Medulla oblongata (tissue), 1 donor: ENCODE measurements around the gene CPLANE2.
"Not testable (repeated sequence)": the region's sequence is repeated elsewhere in the genome, so short reads cannot be mapped to it uniquely, and the experiment has no call there.

ENCODE experiments used
- DNase-seq: peaks from one replicate; pipeline ENCODE4 v3.0.0-alpha.2; 2015; ENCODE audit errors: extremely low spot score

Gene CPLANE2

DNA sequence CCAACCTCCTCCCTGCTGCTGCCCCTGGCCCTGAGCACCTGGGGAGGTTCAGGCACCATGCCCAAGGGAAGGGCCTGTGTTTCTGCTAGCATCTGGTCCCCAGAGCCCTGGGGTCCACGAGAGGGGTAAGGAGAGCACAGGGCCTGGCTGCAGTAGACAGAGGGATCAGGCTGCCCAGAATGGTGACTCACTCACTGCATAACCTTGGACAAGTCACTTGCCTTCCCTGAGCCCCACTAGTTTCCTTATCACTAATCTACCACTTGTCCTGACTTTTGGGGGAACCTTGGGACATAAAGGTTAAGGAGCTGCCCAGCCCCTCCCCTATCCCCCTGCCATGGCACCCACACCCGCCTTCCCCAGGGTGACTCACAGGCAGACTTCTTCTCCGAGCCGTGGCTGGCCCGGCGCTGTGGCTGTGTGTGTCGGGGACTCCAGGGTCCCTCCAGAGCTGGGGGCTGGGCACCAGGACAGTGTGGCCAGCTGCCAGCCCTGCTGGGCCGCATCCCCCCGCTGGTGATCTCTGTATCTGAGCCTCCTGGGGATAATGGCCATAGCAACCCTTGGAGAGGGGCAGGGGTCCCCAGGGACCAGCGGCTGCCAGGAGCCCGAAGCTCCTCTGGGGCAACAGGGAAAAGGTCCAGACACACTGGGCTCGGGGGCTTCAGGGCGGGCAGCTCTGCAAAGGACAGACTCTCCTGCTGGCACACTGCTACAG is 28.6 kb downstream of the CPLANE2 start:
- no peak for DNase-seq

DNA sequence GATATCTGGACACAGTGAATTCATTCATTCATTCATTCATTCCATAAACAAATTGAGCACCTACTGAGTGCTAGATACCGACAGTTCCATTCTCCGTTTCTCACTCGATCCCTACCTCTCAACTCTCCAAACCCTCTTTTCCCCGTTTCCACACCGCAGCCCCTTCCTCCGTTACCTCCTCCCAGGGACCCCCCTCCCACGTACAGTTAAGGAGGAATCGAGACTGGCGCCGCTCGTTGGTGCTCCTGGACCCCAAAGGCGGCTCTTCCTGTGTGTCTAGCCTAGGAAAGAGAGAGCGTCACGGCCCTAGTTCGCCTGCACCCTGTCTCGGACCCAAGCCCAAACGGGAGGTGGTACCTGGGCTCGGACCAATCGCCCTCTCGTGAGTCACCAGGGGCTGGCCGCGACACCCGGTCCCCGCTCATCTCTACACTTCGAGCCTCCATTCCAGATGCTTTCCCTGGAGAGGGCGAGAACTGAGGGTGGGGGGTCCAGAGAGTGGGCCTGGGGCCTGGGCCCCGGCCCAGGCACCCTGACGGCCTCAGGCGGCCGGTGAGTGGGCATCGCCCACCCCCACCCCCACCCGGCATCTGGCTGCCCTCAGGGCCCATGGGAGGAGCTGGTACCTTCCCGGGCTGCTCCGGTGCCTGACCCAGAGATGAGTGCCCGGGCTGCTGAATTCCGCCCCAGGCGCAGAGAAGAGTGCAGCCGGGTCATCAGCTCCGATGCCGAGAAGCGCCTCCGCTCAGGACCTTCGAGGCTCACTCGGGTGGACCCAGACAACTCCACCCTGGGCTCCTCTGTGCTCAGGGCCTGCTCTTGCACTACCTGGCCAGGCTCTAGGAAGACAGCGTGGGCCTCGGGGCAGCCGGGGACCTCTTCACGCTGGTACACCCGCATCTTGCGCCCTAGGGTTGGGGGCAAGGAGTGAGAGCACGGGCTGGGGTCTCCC is 29.4 kb downstream of the CPLANE2 start:
- no peak for DNase-seq

DNA sequence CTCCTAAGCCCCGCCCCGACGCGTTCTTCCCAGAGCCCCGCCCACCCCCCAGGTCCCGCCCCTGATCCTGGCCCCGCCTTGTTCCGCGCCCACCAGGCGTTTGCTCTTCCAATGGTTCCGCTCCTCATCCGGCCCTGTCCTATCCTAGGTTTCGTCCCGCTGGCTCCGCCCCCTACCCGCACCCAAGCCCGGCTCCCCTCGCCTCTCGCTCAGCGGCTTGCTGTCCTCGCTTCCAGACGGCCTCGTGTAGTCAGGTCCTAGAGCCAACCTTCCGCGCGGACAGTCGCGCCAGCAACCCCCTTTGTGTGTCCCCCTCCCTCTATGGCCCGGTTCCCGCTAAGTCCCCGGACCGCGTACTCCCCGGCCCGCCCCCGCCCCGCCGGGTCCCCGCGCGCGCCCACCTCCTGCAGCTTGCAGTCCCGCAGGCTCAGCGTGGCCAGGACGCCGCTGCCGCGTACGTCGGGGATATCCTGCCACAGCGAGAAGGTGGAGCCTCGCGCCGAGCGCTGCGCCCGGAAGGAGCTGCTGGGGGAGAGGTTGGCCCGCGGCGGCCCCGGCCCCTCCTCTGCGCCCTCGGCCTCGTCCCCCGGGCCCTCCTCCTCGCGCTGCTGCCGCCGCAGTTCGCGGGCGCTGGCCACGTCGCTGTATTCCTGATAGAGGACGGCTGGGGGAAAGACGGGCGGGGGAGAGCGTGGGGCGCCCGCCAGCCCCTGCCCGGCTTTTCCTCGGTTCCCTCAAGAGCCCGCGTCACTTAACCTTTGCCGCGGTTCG is 30.3 kb downstream of the CPLANE2 start:
- peak; percentile 93 for DNase-seq

DNA sequence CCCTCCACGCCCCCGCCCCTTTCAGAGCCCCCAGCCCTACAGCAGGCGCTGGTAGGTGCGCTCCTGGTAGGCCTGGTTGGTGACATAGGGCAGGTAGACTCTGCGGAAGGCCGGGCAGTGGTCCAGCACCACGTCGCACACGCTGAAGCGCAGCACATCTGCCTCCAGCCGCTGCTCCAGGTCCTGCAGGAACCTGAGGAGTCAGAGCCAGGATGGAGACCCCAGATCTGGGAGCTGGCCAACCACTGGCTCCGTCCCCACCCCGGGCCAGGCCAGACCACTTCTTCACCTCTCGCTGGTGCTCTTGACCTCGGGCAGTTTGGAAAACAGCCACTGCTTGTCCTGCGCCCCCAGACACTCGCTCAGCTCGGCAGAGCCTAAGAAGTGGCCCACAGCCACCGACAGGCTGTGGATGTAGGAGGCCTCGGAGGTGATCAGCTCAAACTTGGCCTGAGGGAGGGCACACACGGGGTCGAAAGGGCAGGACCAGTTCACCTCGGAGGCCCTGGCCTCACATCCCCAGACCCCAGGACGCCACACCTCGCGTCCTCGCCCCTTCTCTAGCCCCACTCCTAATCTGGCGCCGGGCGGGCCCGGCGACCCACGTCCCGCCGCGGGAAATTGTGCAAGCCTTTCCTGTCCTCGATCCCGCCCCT is 31.0 kb downstream of the CPLANE2 start:
- no peak for DNase-seq

DNA sequence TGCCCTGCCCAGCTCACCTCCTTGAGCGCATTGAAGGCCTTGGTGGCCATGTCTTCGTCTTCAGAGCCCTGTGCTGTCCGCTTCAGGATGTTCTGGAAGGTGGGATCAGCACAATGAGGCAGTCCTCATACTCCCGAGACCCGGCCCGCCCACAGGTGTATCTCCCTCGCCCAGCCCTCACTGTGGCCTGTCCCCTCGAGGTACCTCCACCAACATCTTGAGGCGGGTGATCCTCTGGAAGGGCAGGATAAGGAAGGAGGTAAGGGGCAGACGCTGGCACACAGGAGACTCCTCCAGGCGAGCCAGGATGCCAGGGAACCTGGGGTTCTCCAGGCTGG is 31.7 kb downstream of the CPLANE2 start:
- DNase-seq, result no peak

DNA sequence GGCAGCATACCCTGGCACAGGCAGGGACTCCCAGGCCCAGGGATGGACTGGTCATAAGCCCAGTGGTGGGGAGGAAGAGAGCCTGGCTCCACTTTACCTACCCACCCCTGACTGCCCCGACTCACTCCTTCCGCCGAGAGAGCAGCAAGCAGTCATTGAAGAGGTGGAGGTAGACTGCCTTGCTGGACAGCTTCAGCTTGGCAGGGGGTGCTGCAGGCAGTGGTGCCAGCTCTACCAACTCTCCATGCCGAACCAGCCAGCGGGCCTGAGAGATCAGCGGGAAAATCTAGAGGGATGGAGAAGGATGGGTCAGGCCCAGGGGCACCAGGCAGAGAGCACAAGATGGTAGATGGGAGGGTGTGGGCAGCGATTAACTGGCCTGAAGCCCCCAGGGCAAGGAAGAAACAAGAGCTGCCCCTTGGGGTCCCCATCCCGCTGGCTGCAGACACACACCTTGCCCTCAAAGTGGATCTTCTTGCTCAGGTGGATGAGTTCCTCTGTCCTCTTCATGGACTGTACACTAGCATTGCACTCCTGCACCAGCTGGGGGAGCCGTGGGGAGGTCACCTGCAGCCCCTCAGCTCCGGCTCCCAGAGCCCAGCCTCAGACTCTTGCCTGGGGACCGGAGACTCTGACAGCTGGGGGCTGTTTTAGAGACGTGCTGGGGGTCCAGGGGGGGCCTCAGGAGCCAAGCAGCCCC is 32.2 kb downstream of the CPLANE2 start:
- no peak for DNase-seq

DNA sequence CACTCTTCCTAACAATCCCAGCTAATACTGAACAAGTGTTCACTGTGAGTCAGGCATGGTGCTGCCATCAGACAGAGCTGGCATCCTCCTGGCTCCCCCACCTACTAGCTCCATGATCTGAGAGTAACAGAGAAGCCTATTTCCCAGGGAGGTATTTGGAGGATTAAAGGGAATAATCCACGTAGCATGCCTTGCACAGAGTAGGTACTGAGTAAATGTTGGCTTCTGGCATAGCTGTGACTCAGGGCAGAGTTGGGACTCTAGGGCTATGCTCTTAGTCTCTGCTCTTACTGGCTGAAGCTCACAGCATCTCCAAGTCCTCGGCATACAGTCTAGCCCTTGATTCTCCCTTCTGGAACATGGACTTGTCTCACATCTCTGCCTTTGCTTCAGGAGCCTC is 32.8 kb downstream of the CPLANE2 start:
- DNase-seq, result no peak

DNA sequence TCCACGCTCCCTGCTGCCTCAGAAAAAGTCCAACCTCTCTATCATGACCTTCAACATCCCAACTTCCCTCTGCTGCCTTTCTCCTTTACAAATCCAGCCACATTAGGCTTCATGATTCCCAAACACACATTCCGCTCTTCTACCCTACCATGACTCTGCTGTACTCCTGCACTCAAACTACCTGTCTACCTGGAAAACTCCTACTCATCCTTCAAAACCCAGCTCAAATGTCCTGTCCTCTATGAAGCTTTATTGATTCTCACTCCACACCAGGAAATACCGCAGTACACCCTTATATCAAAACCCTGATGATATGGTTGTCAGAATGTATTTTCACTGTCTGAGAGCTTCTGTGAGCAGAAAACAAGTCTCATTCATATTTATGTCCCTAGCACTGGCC is 33.4 kb downstream of the CPLANE2 start:
- no peak for DNase-seq

DNA sequence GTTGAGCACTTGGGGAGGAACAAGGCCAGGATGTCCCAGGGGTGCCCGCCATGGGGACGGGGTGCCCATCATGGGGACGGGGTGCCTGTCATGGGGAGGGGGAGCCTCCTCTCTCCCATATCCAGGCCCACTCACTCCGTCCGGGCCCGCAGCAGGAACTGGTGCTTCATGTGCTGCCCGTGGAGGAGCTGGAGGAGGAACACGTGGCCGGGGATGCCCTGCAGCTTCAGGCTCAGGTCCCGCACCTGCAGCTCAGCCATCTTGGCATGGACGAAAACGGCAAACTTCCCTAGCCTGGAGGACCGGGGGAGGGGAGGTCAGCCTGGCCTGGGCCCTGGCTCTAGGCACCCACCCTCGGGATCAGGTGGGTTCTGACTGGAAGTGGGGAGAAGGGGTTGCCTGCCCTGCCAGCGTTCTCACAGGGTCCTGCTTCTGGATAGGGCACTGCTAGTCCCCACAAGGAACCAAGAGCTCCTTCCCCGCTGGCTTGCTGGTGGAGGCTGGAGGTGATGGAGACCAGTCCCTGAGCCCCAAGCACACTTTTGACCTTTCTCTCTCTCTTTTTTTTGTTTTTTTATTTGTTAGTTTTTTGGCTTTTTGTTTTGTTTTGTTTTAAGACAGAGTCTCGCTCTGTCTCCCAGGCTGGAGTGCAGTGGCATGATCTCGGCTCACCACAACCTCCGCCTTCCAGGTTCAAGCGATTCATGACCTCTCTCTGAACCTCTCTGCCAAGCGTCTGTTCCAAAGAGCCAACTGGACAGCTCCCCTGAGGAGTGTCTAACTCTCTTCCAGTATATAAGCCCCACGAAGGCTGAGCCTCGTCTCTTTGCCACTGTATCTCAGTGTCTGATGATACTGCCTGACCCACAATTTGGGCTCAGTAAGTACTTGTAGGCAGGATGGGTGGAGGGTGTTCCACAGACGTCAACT is 34.4 kb downstream of the CPLANE2 start:
- no peak for DNase-seq

DNA sequence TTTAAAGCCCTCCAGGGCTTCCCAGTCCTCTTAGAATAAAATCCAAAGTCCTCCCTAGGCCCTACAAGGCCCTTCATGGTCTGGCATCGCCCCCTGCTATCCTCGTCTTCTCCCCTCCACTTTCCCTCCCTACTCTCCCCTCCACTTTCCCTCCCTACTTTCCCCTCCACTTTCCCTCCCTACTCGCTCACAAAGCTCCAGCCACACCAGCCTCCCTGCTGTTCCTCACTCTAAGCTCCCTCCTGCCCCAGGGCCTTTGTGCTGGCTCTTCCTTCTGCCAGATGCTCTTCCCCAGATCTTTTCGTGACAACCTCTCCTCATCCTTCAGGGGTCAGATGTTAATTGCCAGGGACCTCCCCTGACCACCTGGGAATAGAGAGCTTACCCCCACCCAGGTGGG is 37.3 kb downstream of the CPLANE2 start:
- DNase-seq, result no peak

DNA sequence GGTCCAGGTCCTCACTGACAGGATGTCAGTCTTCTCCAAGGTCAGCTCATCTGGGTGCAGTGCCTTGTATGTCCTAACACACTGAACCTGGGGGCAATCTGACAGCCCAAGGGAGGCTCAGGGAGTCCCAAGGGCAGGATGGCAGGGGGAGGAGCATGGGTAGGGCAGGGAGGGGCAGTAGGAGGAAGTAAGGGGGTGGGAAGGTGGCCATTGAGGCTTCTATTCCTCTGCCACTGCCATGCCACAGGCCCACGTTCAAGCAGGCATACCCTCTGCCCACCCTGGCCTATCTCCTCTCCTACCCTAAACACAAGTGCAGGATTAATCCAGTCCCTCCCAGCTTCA is 37.9 kb downstream of the CPLANE2 start:
- DNase-seq, result no peak

DNA sequence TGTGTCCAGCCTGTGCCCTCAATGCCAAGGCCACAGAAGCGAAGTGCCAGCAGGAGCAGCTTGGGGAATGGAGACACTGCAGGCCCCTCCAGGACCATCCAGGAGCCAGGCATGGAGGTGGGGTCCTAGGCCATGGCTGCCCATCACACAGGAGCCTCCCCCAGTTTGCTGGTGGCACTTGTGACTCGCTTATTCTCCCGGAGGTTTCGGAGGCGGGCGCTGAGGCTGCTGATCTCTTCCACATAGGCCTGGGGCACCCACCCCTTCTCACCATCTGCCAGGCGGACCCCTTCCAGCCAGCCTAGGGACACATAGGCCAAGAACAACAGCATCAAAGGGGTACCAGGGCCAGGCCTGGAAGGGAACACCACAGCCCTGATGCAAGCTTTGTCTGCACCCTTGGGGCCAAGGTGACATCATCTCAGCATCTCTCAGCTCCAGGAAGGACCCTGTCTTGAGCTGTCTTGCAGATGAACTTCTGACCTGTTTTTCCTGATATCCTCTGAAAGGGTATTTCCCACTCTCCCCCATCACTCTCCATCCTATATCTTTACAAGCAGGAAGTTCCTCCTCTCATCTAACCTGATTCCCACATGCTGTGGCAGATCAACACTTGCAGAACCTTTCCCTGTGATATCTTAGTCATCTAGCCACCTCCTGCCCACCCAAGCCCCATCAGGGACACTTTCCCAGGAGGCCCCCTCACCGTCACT is 38.4 kb downstream of the CPLANE2 start:
- no peak for DNase-seq

DNA sequence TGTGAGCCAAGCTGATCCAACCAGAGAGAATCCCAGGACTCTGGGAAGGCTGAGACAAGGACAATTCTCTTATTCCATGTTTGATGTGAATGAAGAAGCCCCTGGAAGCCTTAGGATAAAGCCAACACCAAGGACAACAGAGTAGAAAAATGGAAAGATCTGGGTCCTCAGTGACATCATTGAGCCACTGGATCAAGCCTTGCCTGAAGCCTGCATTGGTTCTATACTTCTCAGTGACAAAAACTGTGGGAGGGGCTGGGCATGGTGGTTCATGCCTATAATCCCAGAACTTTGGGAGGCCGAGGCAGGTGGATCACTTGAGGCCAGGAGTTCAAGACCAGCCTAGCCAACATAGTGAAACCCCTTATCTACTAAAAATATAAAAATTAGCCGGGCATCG is 40.1 kb downstream of the CPLANE2 start:
- no peak for DNase-seq

DNA sequence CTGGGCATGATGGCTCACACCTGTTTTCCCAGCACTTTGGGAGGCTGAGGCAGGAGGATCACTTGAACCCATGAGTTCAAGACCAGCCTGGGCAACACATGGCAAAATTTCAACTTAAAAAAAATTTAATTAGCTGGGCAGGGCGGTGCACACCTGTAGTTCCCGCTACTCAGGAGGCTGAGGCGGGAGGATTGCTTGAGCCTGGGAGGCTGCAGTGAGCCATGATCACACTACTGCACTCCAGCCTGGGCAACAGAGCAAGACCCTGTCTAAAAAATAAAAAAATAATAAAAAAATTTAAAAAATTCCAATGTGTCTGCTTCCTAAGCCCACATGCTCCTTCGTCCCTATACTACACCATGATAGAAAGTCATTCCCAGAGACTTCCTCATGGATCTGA is 40.8 kb downstream of the CPLANE2 start:
- not testable (repeated sequence) for DNase-seq

DNA sequence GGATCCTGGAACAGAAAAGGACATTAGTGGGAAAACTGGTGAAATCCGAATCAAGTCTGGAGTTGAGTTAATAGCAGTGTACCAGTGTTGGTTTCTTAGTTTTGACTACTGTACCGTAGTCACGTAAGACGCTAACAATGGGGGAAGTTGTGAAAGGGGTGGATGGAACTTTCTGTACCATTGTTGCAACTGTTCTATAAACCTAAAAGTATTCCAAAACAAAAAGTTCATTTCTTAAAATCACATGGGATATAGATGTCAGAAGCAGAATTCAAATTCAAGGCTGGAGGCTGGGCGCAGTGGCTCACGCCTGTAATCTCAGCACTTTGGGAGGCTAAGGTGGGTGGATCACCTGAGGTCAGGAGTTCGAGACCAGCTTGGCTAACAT is 41.5 kb downstream of the CPLANE2 start:
- DNase-seq, result no peak

DNA sequence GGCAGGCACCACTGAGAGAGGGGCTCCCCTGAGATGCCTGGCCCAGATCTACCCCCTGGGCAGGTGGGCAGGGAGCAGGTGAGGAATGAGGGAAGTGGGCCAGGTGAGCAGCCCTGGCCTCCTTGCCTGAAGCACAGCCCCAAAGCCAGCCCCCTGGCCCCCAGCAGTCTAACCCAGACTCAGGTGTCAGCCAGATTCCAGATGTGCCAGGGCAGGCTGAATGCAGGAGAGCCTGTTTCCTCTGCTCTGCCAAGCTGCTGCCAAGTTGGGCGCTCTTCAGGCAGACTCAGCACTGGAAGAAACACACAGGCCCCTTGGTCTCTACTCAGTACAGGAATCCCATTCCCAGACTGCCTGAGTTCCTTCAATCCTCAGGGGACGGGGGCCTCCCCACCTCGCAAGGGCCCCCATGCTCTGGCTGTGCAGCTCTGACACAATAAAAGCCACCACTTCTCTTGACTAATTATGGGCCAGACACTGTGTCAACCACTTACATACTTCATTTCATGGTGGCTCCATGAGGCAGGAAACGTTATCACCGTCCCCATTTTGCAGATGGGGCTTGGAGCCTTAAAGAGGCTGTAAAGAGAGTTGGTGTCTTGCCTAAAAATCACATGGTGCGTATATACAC is 45.0 kb downstream of the CPLANE2 start:
- DNase-seq, result no peak

DNA sequence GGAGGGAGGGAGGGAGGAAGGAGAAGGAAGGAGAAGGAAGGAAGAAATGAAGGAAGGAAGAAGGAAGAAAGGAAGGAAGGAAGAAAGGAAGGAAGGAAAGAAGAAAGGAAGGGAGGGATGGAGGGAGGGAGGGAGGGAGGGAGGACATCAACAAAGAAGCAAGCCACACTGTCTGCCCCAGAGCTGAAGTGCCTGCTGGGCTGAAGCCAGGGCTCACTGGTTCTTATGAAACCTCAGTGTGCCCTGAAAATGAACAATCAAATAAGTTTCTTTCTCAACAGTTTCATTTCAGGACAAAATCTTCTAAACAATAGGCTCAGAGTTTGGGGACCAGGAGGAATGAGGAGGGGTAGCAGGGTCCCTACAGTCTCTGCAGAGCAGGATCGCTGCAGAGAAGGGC is 45.7 kb downstream of the CPLANE2 start:
- DNase-seq, result peak; percentile 46

DNA sequence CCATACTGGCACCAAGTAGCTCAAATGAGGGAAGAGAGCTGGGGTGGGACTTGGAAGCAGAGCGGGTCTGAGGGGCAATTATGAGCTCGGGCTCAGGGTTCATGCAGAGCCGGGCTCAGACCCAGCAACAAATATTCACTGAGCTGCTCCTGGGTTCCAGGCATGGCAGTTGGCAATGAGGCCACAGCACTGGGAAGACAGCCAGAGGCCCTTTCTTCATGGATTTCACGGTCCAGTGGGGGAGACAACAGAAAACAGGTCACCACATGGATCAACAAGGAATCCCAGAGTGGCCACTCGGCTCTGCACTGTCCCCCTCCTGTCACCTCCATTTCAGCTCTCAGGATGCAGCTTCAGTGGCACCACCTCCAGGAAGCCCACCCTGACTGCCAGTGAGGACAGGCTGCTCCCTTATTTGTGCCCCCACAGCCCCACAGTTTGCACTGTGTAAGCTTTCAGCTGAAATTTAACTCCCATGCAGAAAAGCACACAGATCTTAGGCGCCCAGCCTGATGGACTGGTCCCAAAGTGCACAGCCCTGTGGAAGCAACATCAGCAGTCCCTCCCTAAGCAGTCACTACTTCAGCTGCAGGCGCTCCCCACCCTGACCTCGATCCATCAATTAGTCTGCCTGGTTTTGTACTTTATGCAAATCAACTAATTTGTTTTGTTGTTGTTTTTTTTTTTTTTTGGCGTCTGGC is 46.9 kb downstream of the CPLANE2 start:
- peak; percentile 86 for DNase-seq

DNA sequence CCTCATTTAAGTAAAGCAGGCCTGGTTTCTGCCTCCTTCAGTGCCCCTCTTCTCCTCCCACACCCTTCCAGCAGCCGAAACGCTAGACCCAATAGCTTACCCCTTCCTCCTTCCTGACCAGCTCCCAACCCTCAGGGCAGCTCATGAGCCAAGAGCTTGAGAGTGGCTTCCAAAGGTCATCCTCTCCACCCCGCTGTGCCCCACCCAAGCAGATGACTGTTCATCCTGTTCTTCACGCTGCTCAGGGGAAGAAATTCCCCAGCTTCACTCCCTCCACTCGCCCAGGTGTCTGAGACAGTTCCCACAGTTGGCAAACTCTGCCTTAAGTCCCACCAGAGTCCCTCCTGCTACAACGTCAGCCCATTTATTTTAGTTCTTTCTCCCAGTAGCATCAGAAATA is 48.0 kb downstream of the CPLANE2 start:
- no peak for DNase-seq
